Stimulated activated CD4-positive, alpha-beta T cell treated with anti-CD3 and anti-CD28 coated beads, Interleukin-4, amount 100 ng/mL, for 24 hours (primary cell): Measurements from ENCODE around the gene NDEL1.

Experiments used
- DNase-seq: peaks from one replicate; pipeline ENCODE4 v3.0.0-alpha.2; 2020

NDEL1 gene

DNA sequence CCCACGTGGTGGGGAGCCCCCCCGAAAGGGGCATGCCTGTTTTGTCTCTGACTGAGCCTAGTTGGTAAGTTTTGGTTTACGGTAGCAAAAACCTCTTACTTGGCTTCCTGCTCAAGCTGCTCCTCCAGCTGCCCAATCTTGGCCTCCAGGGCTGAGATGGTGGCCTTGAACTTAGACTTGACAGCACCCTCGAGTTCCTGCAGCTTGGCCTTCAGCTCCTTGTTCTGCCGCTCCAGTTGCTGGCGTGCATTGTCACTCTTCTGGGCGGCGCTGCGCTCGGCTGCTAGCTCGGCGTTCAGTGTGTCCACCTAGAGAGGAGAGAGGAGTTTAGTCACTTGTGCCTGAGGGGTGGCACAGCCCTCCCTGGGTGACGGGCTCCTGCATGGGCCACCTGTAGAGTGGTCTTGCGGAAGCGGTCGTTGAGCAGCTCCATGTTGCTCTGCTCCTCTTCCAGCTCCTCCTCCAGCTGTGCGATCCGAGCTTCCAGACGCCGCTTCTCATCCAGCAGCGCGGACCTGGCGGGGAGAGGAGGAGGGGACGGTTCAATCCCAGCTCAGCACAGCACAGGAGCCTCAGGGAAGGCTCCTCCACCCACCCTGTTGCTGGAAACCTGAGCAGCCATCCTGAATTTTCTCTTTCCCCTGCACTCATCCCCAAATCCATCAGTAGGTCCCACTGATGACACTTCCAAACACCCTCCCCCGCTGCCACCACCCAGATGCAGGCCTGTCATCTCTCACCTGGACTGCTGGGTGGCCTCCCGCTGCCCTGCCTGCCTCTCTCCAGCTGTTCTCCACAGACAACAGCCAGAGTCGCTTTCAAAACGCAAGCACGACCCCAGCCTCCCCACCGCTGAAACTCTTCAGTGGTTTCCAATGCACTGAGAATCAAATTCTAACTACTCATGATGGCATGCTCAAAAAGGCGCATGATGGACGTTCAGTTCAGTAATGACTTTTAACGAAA is 44.6 kb downstream of the NDEL1 start:
- no peak for DNase-seq

DNA sequence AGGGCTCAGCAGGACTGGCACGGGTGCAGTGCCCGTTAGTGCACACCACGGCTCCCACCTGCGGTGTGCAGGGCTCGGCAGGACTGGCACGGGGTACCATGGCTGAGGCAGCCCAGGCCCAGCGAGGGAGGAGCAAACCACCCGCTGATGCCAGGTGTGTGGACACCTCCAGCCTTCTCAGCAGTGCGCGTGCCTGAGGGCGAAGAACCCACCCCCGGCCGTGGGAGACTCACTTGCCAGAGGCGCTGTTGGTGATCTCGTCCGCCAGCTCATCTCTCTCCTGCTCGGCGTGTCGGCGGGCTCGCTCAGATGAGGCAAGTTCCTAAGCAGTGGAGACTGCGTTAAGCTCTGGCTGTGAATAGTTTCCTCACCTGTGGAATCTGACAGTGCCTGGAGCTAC is 45.4 kb downstream of the NDEL1 start:
- no peak for DNase-seq

DNA sequence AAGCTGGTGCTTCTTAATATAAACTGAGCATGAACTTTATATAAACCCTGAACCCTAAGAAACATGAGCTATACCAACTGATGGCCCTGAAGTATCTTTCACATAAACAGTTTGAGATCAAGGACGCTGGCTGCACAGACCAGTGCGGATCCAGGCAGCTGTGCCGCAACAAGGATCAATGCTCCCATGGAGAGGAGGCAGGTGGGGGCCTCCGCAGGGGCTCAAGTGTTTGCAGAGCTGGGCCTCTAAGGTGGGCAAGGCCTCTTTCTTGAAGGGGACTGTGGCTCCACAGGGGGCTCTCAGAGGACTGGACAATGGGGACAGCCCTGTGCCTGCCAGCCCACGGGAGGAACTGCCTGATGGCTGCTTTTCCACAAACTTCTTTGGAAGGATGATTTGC is 46.0 kb downstream of the NDEL1 start:
- DNase-seq: no peak

DNA sequence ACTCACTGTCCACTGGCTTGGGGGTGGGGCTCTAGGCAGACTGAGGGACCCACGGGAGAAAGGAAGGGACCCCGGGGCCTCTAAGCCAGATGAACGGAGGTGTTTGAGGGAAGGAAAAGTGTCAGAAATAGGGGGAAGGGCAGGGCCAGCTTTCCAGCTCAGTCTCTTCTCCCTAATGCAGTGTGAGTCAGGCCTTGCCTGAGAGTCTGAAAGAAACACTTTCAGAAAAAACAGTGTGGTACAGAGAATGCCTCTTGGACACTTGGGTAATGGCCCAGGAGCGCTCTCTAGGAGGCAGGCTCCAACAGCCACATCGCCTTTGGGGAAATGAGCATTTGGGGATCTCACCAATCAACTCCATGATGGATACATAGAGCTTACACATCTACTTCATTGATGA is 46.9 kb downstream of the NDEL1 start:
- no peak for DNase-seq

DNA sequence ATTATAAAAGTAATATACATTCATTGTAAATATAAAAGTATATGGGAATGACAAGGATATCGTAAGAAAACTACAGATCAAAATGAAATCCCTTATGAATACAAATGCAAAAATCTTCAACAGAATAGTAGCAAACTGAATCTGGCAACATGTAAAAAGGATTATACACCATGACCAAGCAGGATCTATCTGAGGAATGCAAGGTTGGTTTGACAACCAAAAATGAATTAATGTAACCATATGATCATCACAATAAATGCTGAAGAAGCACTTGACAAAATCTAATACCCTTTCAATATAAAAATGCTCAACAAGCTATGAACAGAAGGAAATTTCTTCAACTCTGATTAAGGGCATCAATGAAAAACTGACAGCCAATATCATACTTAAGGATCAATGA is 48.8 kb downstream of the NDEL1 start:
- no peak for DNase-seq

DNA sequence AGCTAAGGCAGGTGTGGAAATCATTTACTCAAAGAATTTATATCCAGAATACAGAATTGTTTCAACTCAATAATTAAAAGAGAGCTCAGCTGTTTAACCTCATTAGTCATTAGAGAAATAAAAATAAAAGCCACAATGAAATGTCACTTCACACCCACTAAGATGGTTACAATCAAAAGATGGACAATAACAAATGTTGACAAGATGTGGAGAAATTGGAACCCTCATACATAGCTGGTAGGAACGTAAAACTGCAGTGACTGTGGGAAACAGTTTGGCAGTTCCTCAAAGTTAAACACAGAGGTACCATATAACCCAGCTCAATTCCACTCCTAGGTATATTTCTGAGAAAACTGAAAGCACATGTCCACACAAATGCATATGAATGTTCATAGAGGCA is 49.8 kb downstream of the NDEL1 start:
- no peak for DNase-seq

DNA sequence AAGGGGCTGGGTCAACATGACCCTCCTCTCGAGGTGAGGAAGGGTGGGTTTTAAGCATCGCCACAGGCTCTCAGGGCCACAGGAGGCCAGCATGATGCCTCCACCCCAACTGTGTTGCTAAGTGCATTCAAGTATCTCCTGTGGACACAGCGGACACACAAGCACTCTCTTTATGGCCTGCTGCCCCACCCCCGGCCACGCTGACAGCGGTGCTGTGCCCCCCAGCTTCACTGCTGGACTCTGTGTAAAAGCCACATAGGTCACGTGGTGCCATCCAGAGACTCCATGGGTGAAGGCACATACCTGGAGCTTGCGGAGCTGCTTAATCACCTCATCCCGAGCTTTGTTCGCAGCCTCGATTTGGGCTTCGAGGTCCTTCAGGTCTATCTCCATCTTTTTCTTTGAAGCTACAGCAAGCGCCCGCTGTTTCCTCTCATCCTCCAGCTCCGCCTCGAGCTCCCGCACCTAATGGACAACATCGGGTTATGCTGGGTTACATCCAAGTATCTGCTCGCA is 51.5 kb downstream of the NDEL1 start:
- DNase-seq: no peak

DNA sequence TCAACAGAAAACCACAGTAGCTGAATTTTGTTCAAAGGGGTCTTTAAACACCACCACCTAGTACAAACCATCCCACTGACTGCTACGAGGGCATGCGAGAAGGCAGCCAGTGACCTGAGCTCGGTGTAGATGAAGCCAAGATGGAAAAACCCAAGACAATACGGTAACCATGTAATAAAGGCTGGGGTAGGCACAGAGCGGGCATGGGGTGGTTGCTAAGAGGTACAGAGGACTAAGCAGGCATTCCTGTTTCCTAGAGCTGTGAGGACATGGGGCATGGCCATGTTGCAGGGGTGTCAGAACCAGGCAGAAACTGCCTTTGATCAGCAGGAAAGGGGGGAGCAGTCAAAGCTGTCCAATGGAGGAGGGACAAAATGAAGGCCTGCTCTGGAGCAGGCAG is 52.1 kb downstream of the NDEL1 start:
- no peak for DNase-seq

DNA sequence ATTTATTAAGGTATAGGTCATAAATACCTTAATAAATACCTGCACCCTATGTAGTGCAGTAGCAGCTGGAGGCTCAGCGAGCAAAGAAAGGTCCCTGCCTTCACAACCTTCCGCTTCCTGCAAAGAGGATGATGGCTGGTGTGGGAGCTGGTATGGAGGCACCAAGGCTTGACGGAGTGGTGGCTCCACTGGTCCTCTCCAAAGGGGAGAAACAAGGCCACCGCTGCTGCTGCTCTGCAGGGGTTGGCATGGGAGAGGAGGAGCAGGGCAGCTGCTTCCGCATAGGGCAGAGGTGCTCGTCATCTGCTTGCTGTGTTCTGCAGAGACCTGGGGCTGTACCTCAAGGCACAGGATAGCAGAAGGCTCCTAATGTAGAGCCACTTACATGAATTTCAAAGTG is 52.8 kb downstream of the NDEL1 start:
- DNase-seq: no peak

DNA sequence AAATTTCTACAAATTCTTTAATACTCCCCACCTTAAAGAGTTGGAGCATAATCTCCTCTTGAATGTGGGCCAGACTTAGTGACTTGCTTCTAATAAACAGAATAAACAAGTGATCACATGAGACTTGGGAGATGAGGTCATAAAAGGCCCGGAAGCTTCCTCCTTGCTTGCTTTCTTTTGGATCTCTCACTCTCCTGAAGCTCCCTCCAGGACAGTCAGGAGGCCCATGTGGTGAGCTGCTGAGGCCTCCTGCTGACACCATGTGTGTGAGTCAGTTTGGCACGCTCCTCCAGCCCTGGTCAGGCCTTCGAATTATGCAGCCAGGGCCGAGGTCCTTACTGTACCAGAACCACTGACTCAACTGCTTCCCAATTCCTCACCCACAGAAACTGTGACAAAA is 53.2 kb downstream of the NDEL1 start:
- DNase-seq: no peak

DNA sequence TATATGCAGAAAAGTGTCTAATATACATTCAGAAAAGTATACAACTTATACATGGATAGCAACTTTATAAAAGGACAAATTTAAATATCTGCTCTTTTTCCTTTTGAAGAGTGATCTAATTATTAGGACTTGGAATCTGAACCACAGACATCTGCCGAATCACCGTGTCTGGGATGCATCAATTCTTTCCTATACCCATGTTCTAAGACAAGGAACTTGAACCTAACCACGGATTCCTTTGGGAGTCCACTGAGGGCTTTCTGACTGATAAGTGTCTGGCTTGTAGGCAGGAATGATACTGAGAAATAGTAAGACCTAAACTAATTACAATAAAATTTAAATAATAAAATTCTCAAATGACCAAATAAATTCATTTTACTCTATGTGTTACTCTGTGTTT is 54.2 kb downstream of the NDEL1 start:
- DNase-seq: no peak

DNA sequence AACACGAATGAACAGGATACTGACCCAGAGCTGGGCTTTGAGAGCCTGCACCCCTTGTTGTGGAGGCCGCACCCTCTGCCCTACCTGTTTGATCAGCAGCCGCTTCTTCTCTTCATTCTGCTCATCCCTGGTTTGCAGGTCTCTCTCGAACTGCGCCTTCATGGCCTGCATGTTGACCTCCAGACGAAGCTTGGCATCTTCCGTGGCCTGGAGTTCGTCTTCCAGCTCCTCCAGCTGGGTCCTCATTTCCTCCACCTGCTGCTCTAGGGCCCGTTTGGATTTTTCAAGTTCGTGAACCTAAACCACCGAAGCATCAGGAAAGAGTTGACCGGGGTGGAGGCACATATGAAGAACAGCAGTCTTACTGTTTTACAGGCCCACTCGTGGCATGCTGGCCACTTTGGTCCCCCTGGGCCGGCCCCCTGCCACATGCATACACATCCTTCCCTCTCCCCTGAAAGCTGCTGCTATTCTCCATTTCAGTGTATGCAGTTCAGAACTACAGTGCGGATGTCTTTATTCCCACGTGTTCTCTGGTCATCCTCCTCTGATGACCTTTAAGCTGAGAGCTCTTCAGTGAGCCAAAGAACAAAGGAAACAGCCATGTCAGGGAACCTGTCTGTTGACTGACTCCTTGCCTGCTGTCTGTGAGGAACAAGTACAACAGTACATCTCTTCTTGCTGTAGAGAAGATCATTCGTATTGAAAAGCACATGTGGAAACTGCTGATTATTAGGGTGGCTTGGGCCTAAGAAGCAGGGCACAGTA is 54.8 kb downstream of the NDEL1 start:
- DNase-seq: no peak

DNA sequence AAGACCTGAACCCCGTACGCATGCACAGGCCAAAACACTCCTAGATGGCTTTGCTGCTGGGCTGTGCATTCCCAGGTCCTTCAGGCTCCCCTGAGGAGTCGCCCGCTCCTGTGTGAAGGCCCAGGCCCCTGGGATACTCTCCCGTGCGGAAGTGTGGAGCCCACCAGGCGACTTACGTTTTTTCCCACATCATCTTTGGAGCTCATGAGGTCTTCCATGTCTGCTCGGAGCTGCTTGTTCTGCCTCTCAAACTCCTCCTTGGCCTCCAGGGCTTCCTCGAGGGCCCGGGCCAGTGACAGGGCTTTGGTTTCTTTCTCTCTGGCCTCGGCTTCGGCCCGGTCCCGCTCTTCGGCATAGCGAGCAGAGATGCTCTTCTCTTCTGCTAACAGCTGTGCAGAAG is 56.4 kb downstream of the NDEL1 start:
- no peak for DNase-seq

DNA sequence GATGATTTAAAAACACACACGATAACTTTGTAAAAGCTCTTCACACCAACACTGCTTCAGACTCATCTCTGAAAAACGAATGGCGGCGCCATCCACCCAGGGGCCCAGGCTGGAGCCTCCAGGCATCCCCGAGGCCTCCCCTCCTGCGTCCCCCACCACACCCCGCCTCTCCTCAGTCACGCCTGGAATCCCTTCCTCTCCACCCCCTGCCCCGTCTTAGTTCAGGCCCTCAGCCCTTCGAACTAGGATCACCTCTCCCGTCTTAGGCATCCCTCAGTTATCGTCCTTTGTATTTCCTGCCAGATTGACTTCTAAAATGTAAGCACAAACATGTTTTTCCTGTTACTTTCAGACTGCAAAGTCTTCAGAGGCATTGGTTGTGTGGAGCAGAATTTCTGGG is 58.3 kb downstream of the NDEL1 start:
- DNase-seq: no peak

DNA sequence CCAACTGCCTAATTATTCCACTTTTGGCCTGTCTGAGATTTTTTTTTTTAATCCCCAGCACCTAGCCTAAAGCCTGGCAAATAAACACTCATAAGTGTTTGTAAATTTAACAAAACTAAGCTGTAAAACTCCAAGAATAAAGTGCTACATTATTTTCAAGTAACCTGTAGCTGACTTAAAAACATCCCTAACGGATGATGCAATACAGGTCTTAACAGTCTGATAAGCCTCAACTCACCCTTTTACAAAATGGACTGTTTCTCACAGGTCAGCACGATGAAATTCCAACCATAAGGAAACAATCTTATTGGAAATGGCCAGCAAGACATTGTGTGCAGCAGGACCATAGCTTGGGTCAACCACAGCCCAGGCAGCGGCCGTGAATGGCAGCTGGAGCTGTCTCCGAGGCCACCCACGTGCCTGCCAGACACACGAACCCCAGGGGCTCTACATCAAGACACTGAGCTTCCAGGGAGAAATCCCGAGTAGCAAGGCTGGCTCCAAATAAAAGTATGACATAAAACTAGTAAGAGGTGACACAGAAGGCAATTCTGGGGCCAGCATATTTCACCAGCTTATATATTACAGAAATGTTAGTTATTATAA is 58.9 kb downstream of the NDEL1 start:
- DNase-seq: no peak

DNA sequence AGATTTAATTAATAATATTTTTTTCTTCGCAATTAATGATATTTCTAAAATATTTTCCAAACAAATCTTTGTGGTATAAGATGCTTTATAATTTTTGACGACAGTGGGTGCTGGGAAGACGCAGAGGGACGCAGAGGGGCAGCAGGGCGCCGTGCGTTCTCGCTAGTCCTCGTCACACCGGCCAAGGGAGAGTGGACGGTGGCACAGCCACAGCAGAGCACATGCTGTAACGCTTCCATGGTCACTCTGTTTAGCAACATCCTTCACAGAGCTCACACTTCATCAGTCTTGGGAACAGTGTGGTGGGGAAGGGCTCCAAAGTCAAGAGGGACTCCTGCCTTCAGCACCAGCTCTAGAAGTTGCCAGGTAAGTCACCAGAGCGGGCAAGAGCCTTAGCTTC is 60.4 kb downstream of the NDEL1 start:
- DNase-seq: no peak

DNA sequence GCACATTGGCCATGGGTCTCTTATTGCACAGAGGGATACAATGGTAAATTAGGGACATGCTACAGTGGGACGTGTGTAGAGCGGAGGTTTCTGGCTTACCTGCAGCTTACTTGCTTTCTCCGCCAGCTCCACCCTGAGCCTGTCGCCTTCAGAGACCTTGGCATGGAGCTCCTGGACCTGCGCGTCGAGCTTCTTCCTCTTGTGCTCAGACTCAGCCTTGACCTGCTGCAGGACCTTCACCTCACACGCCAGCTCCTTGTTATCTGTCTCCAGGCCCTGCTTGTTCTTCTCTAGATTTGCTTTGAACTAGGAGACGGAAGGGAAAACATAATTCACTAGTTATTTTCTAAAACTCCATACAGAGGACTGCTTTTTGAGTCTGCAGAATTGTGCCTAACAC is 63.5 kb downstream of the NDEL1 start:
- DNase-seq: no peak

DNA sequence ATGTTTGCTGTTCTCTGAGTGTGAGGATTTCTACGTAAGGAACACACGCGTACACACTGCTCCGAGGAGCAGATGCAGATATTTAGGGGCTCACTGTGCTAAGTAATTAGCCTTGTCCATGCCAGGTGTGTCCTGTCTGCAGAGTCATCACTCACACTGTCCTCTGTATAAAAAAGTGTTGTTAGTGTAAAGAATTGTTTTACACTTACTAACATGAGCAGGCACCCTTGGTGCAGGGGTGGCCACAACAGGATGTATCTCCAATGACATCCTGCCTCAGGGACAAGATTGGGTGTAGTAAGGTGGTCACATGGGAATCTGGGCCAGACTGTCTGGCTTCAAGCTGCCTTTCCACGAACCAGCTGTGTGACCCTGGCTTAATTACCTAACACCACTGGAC is 63.9 kb downstream of the NDEL1 start:
- DNase-seq: no peak

DNA sequence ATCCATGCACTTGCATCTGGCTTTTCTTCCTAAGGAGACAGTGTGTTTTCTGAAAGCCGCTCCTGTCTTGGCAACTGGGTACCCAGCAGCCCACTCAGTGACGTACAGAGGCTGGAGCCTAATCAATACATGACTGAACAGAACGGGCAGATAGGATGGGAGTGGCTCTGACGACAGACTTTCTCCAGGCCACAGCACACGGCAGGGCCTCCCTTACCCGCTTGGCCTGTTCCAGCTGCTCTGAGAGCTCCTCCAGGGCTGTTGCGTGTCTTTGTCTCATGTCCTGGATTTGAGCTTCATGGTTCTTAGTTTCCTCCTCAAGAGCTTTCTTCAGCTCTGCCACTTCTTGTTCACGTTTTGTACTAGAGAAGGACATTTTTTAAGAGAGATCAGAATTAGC is 64.9 kb downstream of the NDEL1 start:
- DNase-seq: no peak

DNA sequence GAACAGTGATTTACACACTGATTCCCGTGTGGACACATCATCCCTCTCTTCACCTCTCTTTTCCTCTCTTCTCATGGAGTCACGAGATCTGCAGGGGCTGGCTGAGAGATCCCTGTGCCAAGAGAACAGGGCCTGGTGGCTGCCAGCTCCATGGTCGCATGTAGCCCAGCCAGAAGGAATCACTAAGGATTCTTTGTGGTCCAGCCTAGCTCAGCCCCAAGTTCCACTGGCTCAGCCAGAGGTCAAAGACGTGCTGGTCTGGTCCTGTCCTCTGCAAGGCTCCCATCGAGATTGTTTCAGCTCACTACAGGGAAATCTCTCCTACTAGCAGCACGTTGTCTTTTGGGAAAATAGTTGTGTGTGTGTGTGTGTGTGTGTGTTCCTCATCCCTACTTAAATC is 66.4 kb downstream of the NDEL1 start:
- DNase-seq: no peak

DNA sequence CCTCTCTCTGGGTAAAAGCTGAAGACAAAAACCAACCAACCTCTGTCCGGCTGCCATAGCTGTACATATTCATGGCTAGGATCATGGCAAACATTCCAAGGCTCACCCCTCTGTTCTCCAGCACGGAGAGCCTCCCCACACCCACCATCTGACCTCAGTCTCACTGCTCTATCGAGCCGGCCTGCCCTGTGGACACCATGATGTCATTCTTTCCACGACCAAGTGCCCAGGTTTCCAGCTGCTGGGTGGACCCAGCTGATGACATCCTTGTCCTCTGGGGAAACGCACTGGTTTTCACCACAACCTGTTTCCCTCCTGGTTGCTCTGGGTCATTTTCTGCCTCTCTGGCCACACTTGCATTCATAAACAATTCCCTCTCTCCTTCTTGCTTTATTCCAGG is 67.7 kb downstream of the NDEL1 start:
- DNase-seq: no peak

DNA sequence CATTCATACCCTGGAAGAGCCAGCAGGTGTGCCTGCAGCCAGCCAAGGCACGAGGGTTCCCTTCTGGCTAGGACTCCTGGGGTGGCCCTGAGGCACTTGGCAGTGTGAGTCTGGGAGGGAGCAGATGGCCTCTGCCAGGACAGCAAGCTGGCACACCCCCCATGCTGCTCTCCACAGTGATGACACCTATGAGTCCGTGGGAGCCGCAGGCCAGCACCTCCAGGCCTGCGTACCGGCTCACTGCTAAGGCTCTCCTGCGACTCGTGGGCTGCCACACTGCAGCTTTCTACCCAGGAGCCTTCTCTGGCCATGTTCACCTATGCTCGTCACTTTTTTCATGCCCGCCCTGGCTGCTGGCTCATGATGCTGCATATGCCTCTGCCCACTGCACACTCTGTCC is 68.1 kb downstream of the NDEL1 start:
- no peak for DNase-seq

DNA sequence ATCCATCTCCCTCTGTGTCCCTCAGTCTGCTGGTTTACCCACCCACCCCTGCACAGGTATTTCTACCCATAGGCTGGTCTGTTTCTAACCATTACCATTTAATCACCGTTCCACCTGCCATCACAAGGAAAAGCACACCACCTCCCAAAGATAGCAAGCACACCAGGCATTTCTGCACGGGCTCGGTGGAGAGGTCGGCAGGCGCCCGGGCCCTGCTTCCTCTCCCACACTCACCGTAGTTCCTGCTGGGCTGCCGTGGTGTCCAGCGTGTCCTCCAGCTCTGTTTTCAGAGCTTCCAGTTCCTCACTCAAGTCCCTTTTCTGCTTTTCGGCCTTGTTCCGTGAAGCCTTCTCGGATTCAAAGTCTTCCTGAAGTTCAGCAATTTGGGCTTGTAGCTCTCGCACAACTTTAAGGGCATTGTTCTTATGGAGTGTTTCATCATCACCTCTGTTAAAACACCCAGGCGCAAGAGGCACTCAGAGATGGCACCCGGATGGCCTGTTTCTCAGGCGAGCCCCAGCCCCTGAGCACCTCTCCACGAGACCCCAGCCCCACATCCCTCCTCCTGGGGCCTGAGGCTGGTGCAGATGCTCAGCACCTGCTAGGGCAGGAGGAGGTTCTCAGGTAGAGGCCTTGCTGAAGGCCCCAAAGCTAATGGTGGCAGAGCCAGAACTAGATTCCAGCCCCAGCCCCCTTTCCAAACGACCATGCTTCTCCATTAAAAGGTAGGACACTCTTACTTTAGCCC is 69.0 kb downstream of the NDEL1 start:
- DNase-seq: no peak
